Measurements from ENCODE around the gene TBCC.

Gene TBCC, protein sequence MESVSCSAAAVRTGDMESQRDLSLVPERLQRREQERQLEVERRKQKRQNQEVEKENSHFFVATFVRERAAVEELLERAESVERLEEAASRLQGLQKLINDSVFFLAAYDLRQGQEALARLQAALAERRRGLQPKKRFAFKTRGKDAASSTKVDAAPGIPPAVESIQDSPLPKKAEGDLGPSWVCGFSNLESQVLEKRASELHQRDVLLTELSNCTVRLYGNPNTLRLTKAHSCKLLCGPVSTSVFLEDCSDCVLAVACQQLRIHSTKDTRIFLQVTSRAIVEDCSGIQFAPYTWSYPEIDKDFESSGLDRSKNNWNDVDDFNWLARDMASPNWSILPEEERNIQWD

DNA sequence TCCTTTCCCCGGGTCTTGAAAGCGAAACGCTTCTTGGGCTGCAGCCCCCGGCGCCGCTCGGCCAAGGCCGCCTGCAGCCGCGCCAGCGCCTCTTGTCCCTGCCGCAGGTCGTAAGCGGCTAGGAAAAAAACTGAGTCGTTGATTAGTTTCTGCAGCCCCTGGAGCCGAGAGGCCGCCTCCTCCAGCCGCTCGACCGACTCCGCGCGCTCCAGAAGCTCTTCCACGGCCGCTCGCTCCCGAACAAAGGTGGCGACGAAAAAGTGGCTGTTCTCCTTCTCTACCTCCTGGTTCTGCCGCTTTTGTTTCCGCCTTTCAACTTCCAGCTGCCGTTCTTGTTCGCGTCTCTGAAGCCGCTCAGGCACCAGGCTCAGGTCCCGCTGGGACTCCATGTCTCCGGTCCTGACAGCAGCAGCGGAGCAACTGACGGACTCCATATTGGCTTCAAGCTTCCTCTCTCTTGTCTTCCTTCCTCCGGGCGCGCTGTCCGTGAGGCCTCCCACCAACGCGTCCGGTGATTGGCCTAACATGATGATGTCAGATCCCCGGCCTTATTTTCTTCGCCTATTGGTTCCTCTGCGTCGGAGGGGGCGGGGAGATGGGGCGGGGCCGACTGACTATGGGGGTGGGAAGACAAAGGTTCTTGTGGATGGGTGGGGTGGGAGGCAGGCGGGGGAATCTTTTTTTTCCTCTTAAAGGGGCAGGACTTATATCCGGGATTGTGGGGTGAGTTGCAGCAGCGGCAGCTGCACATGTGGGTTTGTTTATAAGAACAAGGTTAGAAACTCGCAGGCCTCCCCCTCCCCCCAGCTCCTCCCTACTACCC, at the start of gene TBCC:
Gene TBCC, minus strand, starts transcription at position 464 of the 823 bp plus-strand sequence. Its CDS starts 30 bp downstream, at position 434.
- DNase-seq: peak; percentile 98

DNA sequence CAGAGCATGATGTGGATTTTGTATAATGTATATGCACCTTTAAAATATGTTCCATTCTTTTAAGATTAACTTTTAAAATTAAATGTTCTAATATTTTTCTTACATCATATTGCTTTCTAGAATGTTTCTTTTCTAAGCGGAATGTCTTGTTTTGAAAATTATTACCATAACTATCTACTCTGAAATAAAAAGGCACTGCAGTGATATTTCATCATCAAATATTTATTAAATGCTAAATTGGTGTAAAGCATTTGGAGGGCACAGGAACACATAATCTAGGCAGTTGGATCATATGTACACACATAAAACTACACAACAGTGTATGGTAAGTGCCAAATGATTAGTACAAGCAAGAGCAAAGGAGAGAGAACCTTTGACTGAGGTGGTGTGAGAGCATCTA, 49.7 kb upstream of the TBCC start:
- no peak for DNase-seq

DNA sequence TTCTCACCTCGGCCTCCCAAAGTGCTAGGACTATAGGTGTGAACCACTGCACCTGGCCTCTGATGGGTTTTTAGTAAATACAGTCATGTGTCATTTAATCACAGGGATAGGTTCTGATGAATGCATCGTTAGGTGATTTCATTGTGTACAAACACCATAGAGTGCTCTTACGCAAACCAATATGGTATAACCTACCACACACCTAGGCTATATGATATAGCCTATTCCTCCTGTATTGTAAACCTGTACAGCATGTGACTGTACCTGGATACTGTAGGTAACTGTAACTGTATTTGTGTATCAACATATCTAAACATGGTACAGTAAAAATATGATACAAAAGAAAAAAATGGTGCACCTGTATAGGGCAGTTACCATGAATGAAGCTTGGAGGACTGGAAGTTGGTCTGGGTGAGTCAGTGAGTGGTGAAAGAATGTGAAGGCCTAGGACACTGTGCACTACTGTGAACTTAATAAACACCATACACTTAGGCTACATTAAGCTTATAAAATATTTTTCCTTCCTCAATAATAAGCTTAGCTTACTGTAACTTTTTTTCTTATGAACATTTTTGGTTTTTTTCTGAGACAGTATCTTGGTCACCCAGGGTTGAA, 45.9 kb upstream of the TBCC start:
- no peak for DNase-seq

DNA sequence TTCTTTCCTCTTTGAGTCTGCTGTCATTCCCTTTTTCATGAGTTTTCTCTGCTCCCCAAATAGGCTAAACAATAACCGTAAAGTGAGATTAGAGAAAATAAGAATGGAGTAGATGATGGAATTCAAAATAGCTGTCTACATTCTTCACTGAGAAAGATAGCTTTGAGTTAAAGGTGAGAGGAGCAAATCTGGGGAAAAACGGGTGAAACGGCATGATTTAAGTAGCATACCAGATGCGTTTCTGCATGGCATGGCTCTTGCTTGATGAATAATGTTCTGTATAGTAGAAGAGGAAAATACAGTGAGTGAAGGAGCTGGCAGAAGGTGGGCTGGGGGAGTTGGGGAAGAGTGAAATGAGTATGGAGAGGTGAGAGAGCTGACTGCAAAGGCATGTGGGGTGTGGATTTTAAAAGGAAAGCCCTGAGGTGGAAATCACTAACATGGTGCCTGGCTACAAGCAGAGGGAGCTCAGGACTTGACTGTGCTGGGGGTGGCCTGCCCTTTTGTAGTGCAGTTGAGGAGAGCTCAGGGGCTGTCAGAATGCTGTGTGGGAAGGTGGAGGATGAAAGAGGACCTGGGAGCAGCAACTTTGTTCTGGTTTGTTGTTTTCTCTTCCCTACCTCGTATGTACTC, 44.8 kb upstream of the TBCC start:
- DNase-seq: no peak

DNA sequence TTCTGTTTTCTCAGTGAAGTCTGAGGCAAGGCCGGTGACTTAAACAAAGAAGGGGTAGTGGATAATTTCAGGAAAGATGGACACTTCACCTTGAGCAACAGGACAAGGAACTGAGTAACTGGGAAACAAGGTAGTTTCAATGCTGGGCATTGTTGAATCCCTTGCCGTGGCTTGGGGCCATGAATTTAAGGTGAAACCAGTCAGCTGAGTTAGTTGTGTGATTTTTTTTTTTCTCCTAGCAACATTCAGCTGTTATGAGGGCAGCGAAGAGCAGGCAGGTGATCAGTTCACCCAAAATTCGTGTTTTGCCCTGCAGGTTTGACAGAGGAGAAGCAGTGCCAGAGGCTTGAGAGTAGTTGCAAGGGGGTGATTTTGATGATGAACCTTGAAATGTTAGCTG, 42.8 kb upstream of the TBCC start:
- no peak for DNase-seq

DNA sequence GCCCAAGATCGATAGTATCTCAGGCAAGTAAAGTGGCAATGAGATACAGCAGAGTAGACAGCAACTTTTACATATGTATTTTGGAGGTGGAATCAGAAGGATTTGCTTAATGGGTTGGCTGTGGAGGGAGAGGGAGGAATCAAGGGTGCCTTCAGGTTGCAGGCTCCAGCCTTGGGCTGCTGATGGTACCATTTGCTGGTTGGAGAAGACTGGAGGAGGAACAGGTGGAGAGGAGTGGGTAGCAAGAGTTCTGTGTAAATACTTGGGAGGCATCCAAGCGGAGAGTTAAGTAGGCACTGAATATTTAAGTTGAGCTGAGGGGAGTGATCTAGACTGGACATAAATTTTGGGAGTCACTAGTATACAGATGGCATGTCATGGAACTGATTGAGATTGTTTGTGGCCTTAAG, 41.2 kb upstream of the TBCC start:
- DNase-seq: no peak

DNA sequence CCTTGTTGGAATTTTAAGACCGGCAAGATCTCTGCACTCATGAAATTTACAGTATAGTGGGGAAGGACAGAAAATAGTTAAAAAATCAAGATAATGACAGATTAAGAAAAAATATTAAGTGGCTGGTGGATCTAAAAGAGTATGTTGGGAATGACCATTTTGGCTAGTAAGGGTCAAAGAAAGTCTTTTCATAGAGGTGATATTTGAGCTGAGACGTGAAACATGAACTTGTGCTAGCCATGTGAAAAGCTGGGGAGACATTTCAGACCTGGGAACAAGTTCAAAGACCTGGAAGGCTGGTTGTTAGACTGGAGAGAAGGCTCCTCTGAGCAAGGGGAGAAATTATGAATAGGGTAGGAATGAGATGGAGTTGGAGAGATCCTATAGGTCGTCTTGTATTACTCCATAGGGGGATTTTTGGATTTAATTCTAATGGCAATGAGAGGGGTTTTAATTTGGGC, 40.7 kb upstream of the TBCC start:
- no peak for DNase-seq

DNA sequence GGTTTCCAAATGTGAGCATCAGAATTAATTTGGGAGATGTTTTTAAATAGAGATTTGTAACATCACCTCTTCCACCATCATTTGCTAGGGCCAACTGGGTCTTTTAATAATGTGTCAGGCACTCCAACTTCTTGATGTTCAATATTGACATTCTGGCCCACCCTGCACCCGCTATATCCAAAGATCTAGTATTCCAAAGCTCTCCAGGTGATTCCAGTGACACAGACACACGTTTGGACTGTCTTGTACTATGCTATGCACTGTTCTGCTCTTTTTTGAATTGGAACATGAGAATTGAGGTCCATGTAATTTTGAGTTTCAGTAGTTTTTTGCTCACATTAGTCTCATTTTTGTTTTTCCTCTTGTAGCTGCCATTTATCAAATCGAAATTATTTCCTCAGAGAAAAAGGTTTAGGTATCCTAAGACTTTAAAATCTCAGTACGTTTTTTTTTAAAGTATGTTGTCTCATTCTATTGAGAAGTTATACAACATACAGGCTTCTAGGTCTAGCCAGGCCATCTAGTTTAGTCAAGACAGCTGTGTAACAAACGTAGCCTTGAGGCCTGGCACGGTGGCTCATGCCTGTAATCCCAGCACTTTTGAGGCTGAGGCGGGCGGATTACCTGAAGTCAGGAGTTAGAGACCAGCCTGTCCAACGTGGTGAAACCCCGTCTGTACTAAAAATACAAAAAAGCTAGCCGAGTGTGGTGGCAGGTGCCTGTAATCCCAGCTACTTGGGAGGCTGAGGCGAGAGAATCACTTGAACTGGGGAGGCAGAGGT, 39.0 kb upstream of the TBCC start:
- no peak for DNase-seq

DNA sequence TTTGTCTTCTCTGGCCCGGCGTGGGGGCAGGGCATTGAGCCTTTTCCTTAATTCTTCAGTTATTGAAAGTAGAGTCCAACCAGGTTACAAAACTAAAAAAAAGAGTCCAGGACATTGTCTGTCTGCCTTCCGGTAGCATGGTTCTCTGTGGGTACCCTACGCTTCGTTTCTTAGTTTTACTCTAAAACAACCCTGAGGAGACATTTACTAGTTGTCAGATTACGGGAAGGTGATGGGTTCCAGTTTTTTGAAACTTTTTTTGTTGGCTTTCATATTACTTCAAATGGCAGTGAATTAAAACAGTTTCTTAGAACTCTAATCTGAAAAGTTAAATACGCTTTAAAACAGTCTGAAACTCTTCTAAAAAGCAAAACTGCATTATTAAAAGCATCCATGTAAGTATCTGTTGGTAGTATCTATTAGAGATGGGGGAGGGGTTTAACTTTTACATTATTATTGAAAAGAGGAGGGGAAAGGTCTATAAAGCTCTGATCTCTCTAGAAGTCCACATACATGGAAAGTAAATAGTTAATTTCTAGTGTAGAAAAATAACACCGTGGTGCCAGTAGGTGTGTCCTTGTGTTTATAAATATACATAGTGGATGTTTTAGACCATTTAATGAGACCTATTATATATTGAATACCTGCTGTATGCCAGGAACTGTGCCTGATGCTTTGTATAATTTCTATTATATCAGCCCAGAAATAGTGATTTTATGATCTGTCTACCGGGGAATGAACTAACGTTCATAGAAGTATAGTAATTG, 38.2 kb upstream of the TBCC start:
- DNase-seq: no peak

DNA sequence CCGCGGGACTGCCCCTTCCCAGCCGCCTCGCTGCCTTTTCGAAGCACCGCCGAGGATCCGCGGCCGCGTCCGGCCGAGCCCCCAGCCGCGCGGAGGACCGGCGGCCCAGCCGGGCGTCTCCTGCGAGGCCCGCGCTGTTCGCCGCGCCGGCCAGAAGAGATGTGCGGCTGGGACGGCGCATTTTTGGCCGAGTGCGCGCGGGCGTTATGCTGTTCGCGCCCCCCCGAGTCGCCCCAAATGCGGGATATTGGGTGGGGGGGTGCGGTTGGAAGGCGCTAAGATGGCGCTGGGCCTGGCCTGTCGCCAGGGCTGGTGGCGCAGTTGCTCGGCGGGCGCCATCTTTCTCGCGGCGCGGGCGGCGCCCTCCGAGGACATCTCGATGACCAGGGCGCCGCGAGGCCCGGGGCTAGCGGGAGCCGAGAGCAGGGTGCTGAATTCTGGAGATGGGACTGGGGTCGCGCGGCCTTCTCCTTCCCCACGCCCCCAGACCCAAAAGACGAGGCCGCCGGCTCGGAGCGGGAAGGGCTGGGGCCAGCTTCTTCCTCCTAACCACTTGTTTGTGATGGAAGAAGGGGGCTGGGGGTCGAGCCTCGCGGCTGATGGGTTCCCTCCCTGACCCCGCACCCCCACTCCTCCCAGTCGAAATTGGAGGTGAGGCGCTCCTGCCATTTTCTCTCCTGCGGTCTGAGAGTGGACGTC, 37.4 kb upstream of the TBCC start:
- peak; percentile 72 for DNase-seq

DNA sequence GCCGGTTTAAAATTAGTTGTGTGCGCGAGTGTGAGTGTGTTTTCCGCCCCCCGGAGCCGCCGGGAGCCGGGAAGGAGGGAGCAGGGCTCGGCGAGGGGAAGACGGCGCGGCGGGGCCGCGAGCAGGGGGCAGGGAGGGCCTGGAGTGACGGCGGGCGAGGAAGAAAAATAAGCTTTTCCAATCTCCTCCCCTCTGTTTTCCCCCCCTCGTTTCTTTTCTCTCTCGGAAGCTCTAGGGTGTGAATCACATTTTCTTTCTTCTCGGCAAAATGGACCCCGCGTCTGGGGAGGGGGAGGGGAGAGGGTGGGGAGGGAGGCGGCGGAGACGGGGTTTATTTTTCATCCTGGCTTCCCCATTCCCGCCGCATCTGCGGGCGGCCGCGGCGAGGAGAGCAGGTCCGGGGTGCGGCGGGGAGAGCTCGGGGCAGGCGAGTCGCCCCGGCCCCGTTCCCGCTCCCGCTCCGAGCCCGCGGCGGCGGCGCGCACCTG, 36.8 kb upstream of the TBCC start:
- peak; percentile 76 for DNase-seq

DNA sequence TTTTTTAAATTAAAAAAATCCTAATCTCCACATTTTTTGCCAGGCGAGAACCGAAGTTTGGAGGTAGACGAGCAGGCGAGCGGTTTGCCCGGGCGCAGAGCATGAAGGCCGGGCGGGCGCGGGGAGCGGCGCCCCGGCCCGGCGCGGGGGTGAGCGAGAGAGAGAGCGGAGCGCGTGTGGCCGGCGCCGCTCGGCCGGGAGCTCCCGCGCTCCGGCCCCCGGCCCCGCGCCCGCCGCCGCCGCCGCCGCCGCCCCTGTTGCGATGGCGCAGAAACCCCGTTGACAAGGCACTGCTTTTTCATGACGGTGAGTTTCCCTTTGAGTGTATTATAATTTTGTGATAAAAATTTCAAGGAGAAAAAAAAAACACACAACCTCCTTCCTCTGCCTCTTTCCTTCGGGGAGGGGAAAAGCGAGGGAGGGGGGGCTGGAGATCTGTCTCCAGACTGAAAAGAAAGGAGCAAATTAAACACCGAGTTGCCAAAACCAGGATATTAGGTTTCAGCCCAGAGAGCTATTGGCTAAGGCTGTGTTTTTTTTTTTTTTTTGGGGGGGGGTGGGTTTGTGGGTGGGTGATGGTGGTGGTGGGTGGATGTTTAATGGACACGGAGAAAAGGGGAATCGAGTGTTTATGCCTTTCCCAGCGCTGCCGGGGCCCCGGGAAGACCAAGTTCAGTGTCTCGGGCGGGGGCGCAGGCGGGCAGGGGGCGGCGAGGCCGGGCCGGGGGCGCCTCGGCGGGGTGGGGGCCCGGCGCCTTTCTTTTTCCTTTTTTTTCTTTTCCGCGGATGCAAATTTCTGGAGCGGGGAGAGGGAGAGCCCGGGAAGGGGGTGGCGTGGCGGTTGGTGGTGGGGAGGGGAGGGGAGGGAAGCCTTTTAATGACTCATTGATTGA, 36.1 kb upstream of the TBCC start, which contains the start of gene BICRAL:
Gene BICRAL, plus strand, starts transcription at position 257 of the 893 bp plus-strand sequence. CDS start 39,971 bp downstream, outside the sequence.
- peak; percentile 75 for DNase-seq

DNA sequence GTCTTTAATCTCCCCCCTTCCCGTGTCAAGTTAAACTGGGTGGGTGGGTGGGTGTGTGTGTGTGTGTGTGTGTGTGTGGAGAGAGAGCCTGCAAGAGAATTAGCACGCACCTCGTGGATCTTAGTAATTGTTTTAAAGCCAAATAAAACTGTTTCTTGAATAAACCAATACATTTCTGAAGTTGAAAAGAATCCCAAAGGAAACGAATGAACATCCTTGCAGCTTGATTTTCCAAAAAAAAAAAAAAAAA, 35.6 kb upstream of the TBCC start:
- no peak for DNase-seq

DNA sequence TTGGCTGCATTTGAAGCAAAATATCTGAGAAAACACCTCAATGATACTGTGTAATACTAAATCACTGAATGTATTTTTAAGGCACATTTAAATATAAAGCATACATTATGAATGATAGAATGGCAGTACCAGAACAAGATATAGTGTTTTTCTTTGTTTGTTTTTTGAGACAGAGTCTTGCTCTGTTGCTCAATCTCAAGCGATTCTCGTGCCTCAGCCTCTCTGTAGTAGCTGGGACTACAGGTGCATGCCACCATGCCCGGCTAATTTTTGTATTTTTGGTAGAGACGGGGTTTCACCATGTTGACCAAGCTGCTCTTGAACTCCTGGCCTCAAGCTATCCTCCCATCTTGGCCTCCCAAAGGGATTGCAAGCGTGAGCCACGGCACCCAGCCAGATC, 33.6 kb upstream of the TBCC start:
- no peak for DNase-seq

DNA sequence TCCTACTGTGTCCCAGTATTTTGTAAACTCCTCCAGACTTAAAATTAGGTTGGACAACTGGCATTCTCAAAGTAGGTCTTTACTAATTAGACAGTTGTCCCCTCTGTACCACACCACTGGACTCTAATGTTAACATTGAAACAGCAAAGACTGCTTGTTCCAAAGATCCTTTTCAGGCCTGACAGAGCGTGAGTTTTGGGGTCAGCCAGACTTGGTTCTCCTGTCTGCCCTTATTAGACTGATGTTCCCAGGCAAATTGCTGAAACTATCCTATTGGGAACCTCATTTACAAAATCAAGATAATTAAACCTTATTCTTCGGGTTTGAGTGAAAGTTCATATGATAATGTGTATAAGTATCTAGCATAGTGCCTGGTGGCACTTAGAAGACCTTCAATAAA, 32.2 kb upstream of the TBCC start:
- no peak for DNase-seq

DNA sequence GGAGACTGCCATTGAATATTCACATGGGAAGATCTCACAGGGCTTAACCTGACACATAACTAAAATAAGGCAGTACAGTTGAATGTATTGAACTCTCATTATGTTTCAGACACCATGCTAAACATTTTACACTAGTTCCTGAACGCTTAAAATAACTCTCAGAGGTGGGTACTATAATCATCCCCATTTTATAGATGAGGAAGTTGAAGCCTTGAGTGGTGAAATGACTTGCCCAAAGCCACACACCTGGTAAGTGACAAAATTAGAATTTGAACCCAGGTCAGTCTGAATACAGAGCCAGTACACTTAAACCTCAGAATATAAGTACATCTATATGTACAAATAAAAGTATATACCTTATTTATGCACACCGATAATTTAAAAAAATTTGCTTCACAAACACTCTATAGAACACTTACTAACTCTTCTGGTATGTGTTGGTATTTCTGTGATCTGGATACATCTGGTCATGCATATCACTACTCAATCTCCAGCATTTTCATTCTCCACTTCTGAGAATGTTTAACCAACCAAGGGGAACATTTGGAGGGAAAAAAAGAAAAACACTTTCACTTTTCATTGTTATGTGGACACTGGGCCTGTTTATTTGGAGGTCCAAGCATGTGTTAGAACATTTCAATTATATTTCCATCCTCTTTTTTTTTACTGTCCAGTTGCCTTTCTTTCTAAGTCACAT, 31.4 kb upstream of the TBCC start:
- DNase-seq: peak; percentile 48

DNA sequence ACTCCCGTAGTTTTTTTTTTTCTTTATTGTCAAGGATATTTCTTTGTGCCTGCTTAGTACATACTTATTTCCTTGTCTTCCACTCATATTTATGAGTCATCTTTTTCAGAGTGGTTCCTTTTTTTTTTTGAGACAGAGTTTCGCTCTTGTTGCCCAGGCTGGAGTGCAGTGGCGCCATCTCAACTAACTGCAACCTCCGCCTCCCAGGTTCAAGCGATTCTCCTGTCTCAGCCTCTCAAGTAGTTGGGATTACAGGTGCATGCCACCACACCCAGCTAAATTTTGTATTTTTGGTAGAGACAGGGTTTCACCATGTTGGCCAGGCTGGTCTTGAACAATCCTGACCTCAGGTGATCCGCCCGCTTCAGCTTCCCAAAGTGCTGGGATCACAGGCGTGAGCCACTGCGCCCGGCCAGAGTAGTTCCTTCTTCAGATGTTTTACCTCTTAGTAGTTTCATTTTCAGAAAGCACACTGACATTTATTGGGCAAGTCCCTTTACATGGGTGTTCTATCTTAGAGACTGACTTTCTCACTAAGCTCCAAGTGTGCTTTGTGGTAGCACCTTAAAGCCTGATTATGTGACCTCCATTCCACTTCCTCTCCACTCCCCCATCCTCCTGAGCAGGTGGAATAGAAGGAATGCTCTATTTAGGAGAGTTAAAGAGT, 29.1 kb upstream of the TBCC start:
- peak; percentile 76 for DNase-seq

DNA sequence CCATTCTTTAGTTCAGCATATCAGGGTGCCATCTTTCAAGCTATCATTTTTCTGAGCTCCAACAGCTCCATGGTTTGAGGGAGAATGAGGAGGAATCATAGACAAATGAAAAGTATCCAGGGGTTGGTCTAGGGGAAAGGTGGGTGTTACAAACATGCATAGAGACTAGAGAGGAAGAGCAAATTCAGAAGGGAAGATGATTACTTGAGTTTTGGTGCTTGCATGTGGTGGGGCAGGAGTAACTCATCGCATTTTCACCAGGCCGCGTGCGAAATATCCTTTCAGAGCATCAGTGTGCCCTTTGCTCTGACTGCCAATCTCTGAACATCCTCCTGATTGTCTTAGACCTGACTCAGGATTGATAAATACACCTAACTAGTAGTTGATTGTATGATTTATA, 28.3 kb upstream of the TBCC start:
- peak; percentile 38 for DNase-seq

DNA sequence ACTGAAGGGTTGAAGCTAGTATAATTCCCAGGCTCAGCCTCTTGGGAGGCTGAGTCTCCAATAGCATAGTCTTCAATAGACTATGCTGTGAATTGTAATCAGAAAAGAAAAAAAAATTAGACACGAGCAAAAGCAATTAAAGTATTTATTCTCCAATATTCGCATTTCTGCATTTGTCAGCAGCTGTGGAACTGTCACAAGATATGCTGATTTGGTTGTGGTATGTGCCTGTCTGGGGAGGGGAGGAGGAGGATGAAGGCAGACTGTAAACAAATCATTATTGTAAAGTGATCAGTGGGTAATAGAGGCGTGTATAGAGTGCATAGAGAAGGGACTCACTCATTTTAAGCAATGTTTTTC, 25.8 kb upstream of the TBCC start:
- DNase-seq: peak; percentile 38
